Loucy (cell line): ENCODE measurements around the gene CELF2.

Experiments
- H2AFZ ChIP-seq: fragments of 200-600 bp; sonication (generic); 2 replicates; pipeline ENCODE4 v1.6.0; 2016; ENCODE audit warnings: antibody characterized with exemption, mild to moderate bottlenecking, low read length, moderate library complexity
- H3F3A ChIP-seq: fragments of 200-600 bp; 2 replicates; pipeline ENCODE4 v1.6.0; 2016; ENCODE audit warnings: antibody characterized with exemption, low read depth, mild to moderate bottlenecking
- H3K27me3 ChIP-seq: fragments of 200-600 bp; sonication (generic); 2 replicates; pipeline ENCODE4 v1.6.1; 2014; ENCODE audit warnings: low read length, mild to moderate bottlenecking; ENCODE audit not compliant: insufficient read depth, poor library complexity, severe bottlenecking
- H3K36me3 ChIP-seq: fragments of 200-600 bp; sonication (generic); 2 replicates; pipeline ENCODE4 v1.6.1; 2016; ENCODE audit warnings: low read length; ENCODE audit not compliant: insufficient read depth
- H3K4me1 ChIP-seq: fragments of 200-600 bp; sonication (generic); 2 replicates; pipeline ENCODE4 v1.5.1; 2014; ENCODE audit warnings: low read length, mild to moderate bottlenecking; ENCODE audit not compliant: insufficient read depth, poor library complexity, severe bottlenecking
- H3K4me2 ChIP-seq: fragments of 200-600 bp; sonication (generic); 2 replicates; pipeline ENCODE4 v1.6.0; 2014; ENCODE audit warnings: antibody characterized with exemption, low read length, low read depth, mild to moderate bottlenecking; ENCODE audit not compliant: poor library complexity, severe bottlenecking
- H3K4me3 ChIP-seq: fragments of 200-600 bp; sonication (generic); 2 replicates; pipeline ENCODE4 v1.5.1; 2014; ENCODE audit warnings: low read length, mild to moderate bottlenecking, mixed read lengths; ENCODE audit not compliant: poor library complexity, severe bottlenecking
- H3K79me2 ChIP-seq: fragments of 200-600 bp; sonication (generic); 2 replicates; pipeline ENCODE4 v1.6.1; 2014; ENCODE audit warnings: low read length; ENCODE audit not compliant: insufficient read depth
- H3K9ac ChIP-seq: fragments of 200-600 bp; sonication (generic); 2 replicates; pipeline ENCODE4 v1.6.0; 2014; ENCODE audit warnings: mild to moderate bottlenecking, low read depth, low read length, moderate library complexity; ENCODE audit not compliant: poor library complexity, severe bottlenecking
- H3K9me2 ChIP-seq: fragments of 200-600 bp; sonication (generic); replicated peaks from 2 replicates; pipeline ENCODE4 v1.6.1; 2016; ENCODE audit warnings: low read depth, low read length, mixed read lengths
- H3K9me3 ChIP-seq: fragments of 200-600 bp; sonication (generic); 2 replicates; pipeline ENCODE4 v1.6.1; 2014; ENCODE audit warnings: mild to moderate bottlenecking, antibody characterized with exemption, low read length, low read depth; ENCODE audit not compliant: insufficient read depth
- H4K20me1 ChIP-seq: fragments of 200-600 bp; sonication (generic); 2 replicates; pipeline ENCODE4 v1.6.0; 2014; ENCODE audit warnings: antibody characterized with exemption, low read length, mild to moderate bottlenecking; ENCODE audit not compliant: insufficient read depth, poor library complexity, severe bottlenecking
- CTCF ChIP-seq: fragments of 200-600 bp; sonication (generic); conservative IDR thresholded peaks from 2 replicates; pipeline ENCODE4 v1.5.1; 2014; ENCODE audit warnings: mild to moderate bottlenecking, antibody characterized with exemption, low read length
- EZH2phosphoT487 ChIP-seq: fragments of 200-600 bp; IDR thresholded peaks from 2 replicates; pipeline ENCODE4 v1.6.1; 2018; ENCODE audit warnings: antibody characterized with exemption, mild to moderate bottlenecking, moderate library complexity, borderline replicate concordance

Gene CELF2

GRCh38 chr10:11261687-11262493, 244.2 kb downstream of the CELF2 start:
- no peaks in the 10 kb centered on the region for H3K27me3 ChIP-seq
- H3K9ac ChIP-seq: no peak overlapping the region
- no peaks in the 10 kb centered on the region for H3F3A ChIP-seq
- H4K20me1 ChIP-seq: peaks cover 41% of the 10 kb centered on the region
- TF ChIP-seq EZH2phosphoT487 (no peak), CTCF (no peak)
- peaks cover 20% of the 10 kb centered on the region; the same call in 1 of the 2 replicates for H3K79me2 ChIP-seq
- peaks cover 96% of the 10 kb centered on the region for H3K36me3 ChIP-seq
- H3K4me1 ChIP-seq: no peaks in the 10 kb centered on the region
- H3K4me2 ChIP-seq: no peak overlapping the region
- no peaks in the 10 kb centered on the region for H3K9me3 ChIP-seq
- no peak overlapping the region for H2AFZ ChIP-seq
- no peak overlapping the region for H3K4me3 ChIP-seq
- H3K9me2 ChIP-seq: no peaks in the 10 kb centered on the region

- Histone ChIP-seq H3K4me1 (no peaks in the 10 kb centered on the region), H3K79me2 (peaks cover 23% of the 10 kb centered on the region; the same call in 1 of the 2 replicates), H3K27me3 (no peaks in the 10 kb centered on the region), H3K9ac (no peak overlapping the region), H3K9me3 (no peaks in the 10 kb centered on the region), H3K4me3 (no peak overlapping the region), H4K20me1 (peaks cover 37% of the 10 kb centered on the region), H3K9me2 (no peaks in the 10 kb centered on the region), H3K36me3 (peaks cover 96% of the 10 kb centered on the region), H3F3A (no peaks in the 10 kb centered on the region), H2AFZ (no peak overlapping the region), H3K4me2 (no peak overlapping the region)
- TF ChIP-seq CTCF: no peak
- TF ChIP-seq EZH2phosphoT487: no peak
Measured at GRCh38 chr10:11262494-11263345, 245.0 kb downstream of the CELF2 start.

- Histone ChIP-seq H2AFZ (no peak overlapping the region), H3K9me2 (no peaks in the 10 kb centered on the region), H3K9ac (no peak overlapping the region), H3K36me3 (peaks cover 96% of the 10 kb centered on the region), H4K20me1 (peaks cover 36% of the 10 kb centered on the region), H3K27me3 (no peaks in the 10 kb centered on the region), H3K4me3 (no peak overlapping the region), H3K4me1 (no peaks in the 10 kb centered on the region), H3K9me3 (no peaks in the 10 kb centered on the region), H3K4me2 (no peak overlapping the region), H3K79me2 (peaks cover 23% of the 10 kb centered on the region; the same call in 1 of the 2 replicates), H3F3A (no peaks in the 10 kb centered on the region)
- TF ChIP-seq CTCF: no peak
- no peak for TF ChIP-seq EZH2phosphoT487
Measured at GRCh38 chr10:11263767-11264166, 246.1 kb downstream of the CELF2 start.
